Measurements from ENCODE around the gene POTEJ.
"Not testable (repeated sequence)": the region's sequence is repeated elsewhere in the genome, so short reads cannot be mapped to it uniquely, and the experiment has no call there.

DNA sequence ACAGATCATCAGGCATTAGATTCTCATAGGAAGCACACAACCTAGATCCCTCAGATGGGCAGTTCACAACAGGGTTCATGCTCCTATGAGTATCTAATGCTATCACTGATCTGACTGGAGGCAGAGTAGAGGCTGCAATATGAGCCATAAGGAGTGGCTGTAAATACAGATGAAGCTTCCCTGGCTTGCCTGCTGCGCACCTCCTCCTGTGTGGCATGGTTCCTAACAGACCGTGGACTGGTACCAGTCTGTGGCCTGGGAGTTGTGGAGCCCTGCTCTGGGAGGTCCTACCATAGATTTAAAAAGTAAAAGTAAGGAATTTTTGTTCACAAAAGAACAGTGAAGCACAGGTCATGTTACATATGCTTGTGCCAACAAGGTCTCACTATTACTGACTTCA is 27.7 kb downstream of the POTEJ start:
- not testable (repeated sequence) for TF ChIP-seq POLR2A, TAF1, POLR2AphosphoS5 (IDR thresholded peaks at IDR 0.05; ENCODE audit: low read depth, low read length)

Data from GM12891 (cell line).